SK-N-SH treated with all-trans-retinoic acid at 6 μM for 48 hours (cell line): ENCODE data around the gene FYN.

ENCODE experiments used
- ARNTL ChIP-seq: fragments of 450-650 bp; formaldehyde crosslinking; IDR thresholded peaks from 2 replicates; pipeline ENCODE4 v1.5.0; 2020; ENCODE audit warnings: low read depth, mild to moderate bottlenecking, moderate library complexity, borderline replicate concordance
- BACH2 ChIP-seq: fragments of 250-450 bp; sonication (Bioruptor Pico); IDR thresholded peaks from 2 replicates; pipeline ENCODE4 v1.9.0; 2021; ENCODE audit warnings: mild to moderate bottlenecking, borderline replicate concordance
- GLIS3 ChIP-seq: fragments of 250-450 bp; sonication (Bioruptor Pico); IDR thresholded peaks from 2 replicates; pipeline ENCODE4 v1.5.0; 2020; ENCODE audit warnings: mild to moderate bottlenecking, moderate library complexity
- RARB ChIP-seq: fragments of 250-450 bp; sonication (Bioruptor Pico); IDR thresholded peaks from 2 replicates; pipeline ENCODE4 v1.8.0; 2021; ENCODE audit warnings: mild to moderate bottlenecking, moderate library complexity
- SNAI2 ChIP-seq: fragments of 250-450 bp; sonication (Bioruptor Pico); IDR thresholded peaks from 2 replicates; pipeline ENCODE4 v1.5.0; 2020; ENCODE audit warnings: mild to moderate bottlenecking, moderate library complexity
- ZC3H10 ChIP-seq: fragments of 250-450 bp; sonication (Bioruptor Pico); IDR thresholded peaks from 2 replicates; pipeline ENCODE4 v1.5.1; 2021; ENCODE audit warnings: mild to moderate bottlenecking, moderate library complexity
- ZFP3 ChIP-seq: fragments of 250-450 bp; sonication (Bioruptor Pico); IDR thresholded peaks from 2 replicates; pipeline ENCODE4 v1.5.0; 2020; ENCODE audit warnings: mild to moderate bottlenecking, moderate library complexity
- ZFP30 ChIP-seq: fragments of 450-650 bp; formaldehyde crosslinking; IDR thresholded peaks from 2 replicates; pipeline ENCODE4 v1.5.0; 2022; ENCODE audit warnings: mild to moderate bottlenecking, moderate library complexity
- ZNF8 ChIP-seq: fragments of 450-650 bp; formaldehyde crosslinking; IDR thresholded peaks from 2 replicates; pipeline ENCODE4 v1.5.0; 2020; ENCODE audit warnings: mild to moderate bottlenecking, moderate library complexity
- TF ChIP-seq, protein P1 (sequence below): fragments of 250-450 bp; sonication (Bioruptor Pico); IDR thresholded peaks from 2 replicates; pipeline ENCODE4 v1.8.0; 2020; ENCODE audit warnings: mild to moderate bottlenecking, moderate library complexity, borderline replicate concordance
- TF ChIP-seq, protein P2 (sequence below): fragments of 250-450 bp; sonication (Bioruptor Pico); IDR thresholded peaks from 2 replicates; pipeline ENCODE4 v1.5.0; 2020; ENCODE audit warnings: mild to moderate bottlenecking, moderate library complexity
- TF ChIP-seq, protein P3 (sequence below): fragments of 250-450 bp; sonication (Bioruptor Pico); IDR thresholded peaks from 2 replicates; pipeline ENCODE4 v1.5.1; 2020; ENCODE audit warnings: low read depth, mild to moderate bottlenecking, moderate library complexity

DNA sequence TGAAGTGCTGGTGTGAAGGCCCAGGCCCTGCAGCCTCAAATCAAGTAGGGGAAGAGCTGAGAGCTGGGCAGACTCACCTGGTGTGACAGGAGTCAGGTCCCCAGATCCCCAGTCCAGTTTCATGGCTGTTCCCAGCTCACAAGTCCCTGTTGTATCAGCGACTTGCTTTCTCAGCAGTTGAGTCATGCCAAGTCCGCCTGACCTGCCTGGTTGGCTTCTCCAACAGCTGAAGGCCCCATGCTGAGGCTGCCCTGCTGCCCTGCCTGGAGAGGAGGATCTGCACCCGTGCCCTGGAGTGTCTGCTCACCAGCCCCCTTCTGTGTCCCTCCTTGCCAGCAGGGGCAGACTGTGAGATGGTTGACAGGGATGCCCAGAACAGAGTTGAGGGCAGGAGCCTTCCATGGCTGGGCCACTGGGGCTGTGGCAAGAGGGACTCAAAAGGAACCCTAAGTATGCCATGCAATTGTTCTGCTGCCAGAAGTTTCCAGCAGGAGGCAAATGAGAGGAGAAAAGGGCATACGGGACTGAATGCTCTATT is 228.3 kb downstream of the FYN start:
- no peak for TF ChIP-seq ZNF8 (CRISPR knock-in tag)
- no peak for TF ChIP-seq RARB (CRISPR knock-in tag)
- TF ChIP-seq BACH2: no peak
- TF ChIP-seq, protein P1, sequence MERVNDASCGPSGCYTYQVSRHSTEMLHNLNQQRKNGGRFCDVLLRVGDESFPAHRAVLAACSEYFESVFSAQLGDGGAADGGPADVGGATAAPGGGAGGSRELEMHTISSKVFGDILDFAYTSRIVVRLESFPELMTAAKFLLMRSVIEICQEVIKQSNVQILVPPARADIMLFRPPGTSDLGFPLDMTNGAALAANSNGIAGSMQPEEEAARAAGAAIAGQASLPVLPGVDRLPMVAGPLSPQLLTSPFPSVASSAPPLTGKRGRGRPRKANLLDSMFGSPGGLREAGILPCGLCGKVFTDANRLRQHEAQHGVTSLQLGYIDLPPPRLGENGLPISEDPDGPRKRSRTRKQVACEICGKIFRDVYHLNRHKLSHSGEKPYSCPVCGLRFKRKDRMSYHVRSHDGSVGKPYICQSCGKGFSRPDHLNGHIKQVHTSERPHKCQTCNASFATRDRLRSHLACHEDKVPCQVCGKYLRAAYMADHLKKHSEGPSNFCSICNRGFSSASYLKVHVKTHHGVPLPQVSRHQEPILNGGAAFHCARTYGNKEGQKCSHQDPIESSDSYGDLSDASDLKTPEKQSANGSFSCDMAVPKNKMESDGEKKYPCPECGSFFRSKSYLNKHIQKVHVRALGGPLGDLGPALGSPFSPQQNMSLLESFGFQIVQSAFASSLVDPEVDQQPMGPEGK (CRISPR knock-in tag): no peak
- no peak for TF ChIP-seq ARNTL
- no peak for TF ChIP-seq ZFP30 (CRISPR knock-in tag)
- TF ChIP-seq ZFP3 (CRISPR knock-in tag): no peak
- no peak for TF ChIP-seq ZC3H10 (CRISPR knock-in tag)
- no peak for TF ChIP-seq GLIS3 (CRISPR knock-in tag)
- TF ChIP-seq SNAI2 (CRISPR knock-in tag): no peak
- TF ChIP-seq, protein P2, sequence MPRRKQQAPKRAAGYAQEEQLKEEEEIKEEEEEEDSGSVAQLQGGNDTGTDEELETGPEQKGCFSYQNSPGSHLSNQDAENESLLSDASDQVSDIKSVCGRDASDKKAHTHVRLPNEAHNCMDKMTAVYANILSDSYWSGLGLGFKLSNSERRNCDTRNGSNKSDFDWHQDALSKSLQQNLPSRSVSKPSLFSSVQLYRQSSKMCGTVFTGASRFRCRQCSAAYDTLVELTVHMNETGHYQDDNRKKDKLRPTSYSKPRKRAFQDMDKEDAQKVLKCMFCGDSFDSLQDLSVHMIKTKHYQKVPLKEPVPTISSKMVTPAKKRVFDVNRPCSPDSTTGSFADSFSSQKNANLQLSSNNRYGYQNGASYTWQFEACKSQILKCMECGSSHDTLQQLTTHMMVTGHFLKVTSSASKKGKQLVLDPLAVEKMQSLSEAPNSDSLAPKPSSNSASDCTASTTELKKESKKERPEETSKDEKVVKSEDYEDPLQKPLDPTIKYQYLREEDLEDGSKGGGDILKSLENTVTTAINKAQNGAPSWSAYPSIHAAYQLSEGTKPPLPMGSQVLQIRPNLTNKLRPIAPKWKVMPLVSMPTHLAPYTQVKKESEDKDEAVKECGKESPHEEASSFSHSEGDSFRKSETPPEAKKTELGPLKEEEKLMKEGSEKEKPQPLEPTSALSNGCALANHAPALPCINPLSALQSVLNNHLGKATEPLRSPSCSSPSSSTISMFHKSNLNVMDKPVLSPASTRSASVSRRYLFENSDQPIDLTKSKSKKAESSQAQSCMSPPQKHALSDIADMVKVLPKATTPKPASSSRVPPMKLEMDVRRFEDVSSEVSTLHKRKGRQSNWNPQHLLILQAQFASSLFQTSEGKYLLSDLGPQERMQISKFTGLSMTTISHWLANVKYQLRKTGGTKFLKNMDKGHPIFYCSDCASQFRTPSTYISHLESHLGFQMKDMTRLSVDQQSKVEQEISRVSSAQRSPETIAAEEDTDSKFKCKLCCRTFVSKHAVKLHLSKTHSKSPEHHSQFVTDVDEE: no peak
- TF ChIP-seq, protein P3, sequence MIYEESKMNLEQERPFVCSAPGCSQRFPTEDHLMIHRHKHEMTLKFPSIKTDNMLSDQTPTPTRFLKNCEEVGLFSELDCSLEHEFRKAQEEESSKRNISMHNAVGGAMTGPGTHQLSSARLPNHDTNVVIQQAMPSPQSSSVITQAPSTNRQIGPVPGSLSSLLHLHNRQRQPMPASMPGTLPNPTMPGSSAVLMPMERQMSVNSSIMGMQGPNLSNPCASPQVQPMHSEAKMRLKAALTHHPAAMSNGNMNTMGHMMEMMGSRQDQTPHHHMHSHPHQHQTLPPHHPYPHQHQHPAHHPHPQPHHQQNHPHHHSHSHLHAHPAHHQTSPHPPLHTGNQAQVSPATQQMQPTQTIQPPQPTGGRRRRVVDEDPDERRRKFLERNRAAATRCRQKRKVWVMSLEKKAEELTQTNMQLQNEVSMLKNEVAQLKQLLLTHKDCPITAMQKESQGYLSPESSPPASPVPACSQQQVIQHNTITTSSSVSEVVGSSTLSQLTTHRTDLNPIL (CRISPR knock-in tag): no peak
